HEK293T (cell line): ENCODE results near the gene GALNT15.

Experiments used
- CTCF ChIA-PET: fragments of 350-600 bp; formaldehyde crosslinking; extraction: SDS; loops from one replicate; lab custom pipeline; 2021; ENCODE audit warnings: antibody characterized with exemption, inconsistent platforms; lab: Yijun Ruan, JAX
- POLR2A ChIA-PET: fragments of 350-600 bp; formaldehyde crosslinking; extraction: SDS; loops from one replicate; lab custom pipeline; 2020; ENCODE audit warnings: antibody characterized with exemption, inconsistent platforms; lab: Yijun Ruan, JAX
- DNase-seq: peaks from one replicate; pipeline ENCODE4 v3.0.0; 2012; ENCODE audit warnings: mixed read lengths; ENCODE audit errors: extremely low spot score
- ARNT ChIP-seq: fragments of 450-650 bp; IDR thresholded peaks from 2 replicates; pipeline ENCODE4 v1.6.1; 2017; ENCODE audit warnings: mild to moderate bottlenecking
- BHLHE40 ChIP-seq: fragments of 450-650 bp; IDR thresholded peaks from 2 replicates; pipeline ENCODE4 v1.6.1; 2016; ENCODE audit warnings: mild to moderate bottlenecking, moderate library complexity, borderline replicate concordance
- CTBP1 ChIP-seq: fragments of 450-650 bp; IDR thresholded peaks from 2 replicates; pipeline ENCODE4 v1.6.1; 2016; ENCODE audit warnings: borderline replicate concordance
- ELF4 ChIP-seq: fragments of 450-650 bp; IDR thresholded peaks from 2 replicates; pipeline ENCODE4 v1.6.1; 2017; ENCODE audit warnings: antibody characterized with exemption
- FOXA1 ChIP-seq: fragments of 450-650 bp; IDR thresholded peaks from 2 replicates; pipeline ENCODE4 v1.6.1; 2016; ENCODE audit warnings: mild to moderate bottlenecking
- FOXK2 ChIP-seq: fragments of 450-650 bp; IDR thresholded peaks from 2 replicates; pipeline ENCODE4 v1.6.1; 2016; ENCODE audit warnings: mild to moderate bottlenecking
- FOXM1 ChIP-seq: fragments of 450-650 bp; IDR thresholded peaks from 2 replicates; pipeline ENCODE4 v1.6.1; 2017; ENCODE audit warnings: mild to moderate bottlenecking, borderline replicate concordance
- HDGF ChIP-seq: fragments of 450-650 bp; IDR thresholded peaks from 2 replicates; pipeline ENCODE4 v1.6.1; 2017; ENCODE audit warnings: antibody characterized with exemption, borderline replicate concordance
- L3MBTL2 ChIP-seq: fragments of 450-650 bp; conservative IDR thresholded peaks from 2 replicates; pipeline ENCODE4 v1.6.1; 2016; ENCODE audit warnings: mild to moderate bottlenecking
- LEF1 ChIP-seq: fragments of 450-650 bp; IDR thresholded peaks from 2 replicates; pipeline ENCODE4 v1.6.1; 2017; ENCODE audit warnings: mild to moderate bottlenecking, borderline replicate concordance
- NFRKB ChIP-seq: fragments of 450-650 bp; IDR thresholded peaks from 2 replicates; pipeline ENCODE4 v1.6.1; 2016; ENCODE audit warnings: mild to moderate bottlenecking, moderate library complexity
- SP1 ChIP-seq: fragments of 450-650 bp; IDR thresholded peaks from 2 replicates; pipeline ENCODE4 v1.6.1; 2017
- SUZ12 ChIP-seq: fragments of 450-650 bp; IDR thresholded peaks from 2 replicates; pipeline ENCODE4 v1.6.1; 2016; ENCODE audit warnings: mild to moderate bottlenecking
- TARDBP ChIP-seq: fragments of 450-650 bp; IDR thresholded peaks from 2 replicates; pipeline ENCODE4 v1.6.1; 2016
- ZNF384 ChIP-seq: fragments of 450-650 bp; IDR thresholded peaks from 2 replicates; pipeline ENCODE4 v1.6.1; 2016
- TF ChIP-seq, protein P1 (sequence below): fragments of 450-650 bp; IDR thresholded peaks from 2 replicates; pipeline ENCODE4 v1.6.1; 2016

GALNT15 gene

DNA sequence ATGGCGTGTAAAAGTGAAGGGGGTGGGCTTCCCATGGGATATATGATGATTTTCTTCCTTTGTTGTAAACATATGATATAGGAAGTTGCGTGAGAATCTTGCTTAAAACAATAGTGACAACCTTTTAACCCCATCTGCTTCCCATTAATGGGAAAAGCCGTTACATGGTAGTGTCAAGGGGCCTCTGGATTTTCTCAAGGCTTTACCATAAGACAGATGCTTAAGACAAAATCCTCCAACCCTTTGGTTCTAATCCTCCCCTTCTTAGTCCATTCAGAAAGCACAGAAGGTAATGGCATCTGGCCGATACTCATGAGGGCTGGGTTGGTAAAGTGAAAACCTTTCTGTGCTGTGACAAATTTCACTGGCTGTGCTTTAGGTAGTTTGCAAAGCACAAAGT is 65.3 kb downstream of the GALNT15 start:
- ChIA-PET POLR2A (no interaction called here), CTCF (no interaction called here)
- TF ChIP-seq TARDBP (no peak), FOXA1 (no peak), LEF1 (no peak), ARNT (no peak), L3MBTL2 (no peak), CTBP1 (no peak), BHLHE40 (no peak), HDGF (no peak), SP1 (no peak), ZNF384 (no peak)
- TF ChIP-seq, protein P1, sequence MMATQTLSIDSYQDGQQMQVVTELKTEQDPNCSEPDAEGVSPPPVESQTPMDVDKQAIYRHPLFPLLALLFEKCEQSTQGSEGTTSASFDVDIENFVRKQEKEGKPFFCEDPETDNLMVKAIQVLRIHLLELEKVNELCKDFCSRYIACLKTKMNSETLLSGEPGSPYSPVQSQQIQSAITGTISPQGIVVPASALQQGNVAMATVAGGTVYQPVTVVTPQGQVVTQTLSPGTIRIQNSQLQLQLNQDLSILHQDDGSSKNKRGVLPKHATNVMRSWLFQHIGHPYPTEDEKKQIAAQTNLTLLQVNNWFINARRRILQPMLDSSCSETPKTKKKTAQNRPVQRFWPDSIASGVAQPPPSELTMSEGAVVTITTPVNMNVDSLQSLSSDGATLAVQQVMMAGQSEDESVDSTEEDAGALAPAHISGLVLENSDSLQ: no peak
- DNase-seq: no peak

DNA sequence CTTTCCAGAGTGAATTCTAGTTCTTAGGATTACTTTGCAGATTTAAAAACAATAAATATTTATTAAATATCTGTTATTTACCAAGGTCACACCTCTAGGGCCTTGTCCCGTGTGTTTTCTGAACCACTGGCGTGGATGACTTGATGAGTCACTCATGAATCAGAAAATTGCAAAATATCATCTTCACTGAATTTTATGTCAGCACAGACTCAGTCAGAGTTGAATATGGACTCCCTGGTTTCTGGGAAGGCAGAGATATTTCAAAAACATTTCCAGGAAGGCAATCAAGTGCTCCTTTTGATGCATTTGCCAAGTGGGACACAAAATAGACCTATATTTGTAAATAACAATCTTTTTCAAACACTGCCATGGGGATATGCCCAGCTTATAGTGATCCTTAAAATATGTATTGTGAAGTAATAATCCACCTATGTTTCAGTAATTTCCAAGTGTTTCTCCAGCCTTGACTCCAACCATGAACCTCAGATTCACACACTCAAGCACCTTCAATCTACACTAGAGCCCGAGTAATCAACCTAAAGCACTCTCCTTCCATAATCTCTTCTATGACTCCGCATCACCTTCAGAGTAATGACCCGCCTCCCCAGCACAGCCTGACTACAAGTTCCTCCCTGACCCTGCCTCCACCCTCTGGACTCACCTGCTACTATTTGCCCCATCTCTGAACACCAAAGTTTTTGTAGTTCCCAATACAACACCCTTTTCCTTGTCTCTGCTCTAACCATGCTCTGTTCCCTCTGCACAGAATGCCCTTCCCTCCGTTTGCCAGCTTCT is 65.9 kb downstream of the GALNT15 start:
- ChIA-PET POLR2A (no interaction called here), CTCF (no interaction called here)
- TF ChIP-seq TARDBP (no peak), ZNF384 (no peak), HDGF (no peak), FOXK2 (no peak)
- TF ChIP-seq, protein P1: no peak

DNA sequence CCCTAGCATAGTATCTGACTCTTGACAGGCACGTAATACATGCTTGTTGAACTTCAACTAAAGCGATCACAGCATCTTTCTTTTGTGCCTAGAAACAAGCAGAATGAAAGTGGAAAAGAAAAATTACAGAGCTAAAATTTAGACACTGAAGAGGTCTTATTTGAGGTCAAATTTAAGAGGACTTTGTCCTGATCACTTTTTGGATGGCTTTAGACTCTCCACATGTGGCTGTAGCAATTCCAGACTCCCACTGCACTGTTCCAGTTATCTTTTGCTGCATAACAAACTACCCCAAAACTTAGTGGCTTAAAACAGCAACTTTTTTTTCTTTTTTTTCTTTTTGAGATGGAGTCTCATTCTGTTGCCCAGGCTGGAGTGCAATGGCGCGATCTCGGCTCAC is 66.7 kb downstream of the GALNT15 start:
- POLR2A ChIA-PET: no interaction called here
- DNase-seq: no peak
- CTCF ChIA-PET: no interaction called here
- TF ChIP-seq CTBP1 (no peak), FOXM1 (no peak), LEF1 (no peak), SUZ12 (no peak), BHLHE40 (no peak), NFRKB (no peak), SP1 (no peak), L3MBTL2 (no peak), ELF4 (no peak), ARNT (no peak), ZNF384 (no peak), TARDBP (no peak), FOXK2 (no peak), HDGF (no peak), FOXA1 (no peak)
- TF ChIP-seq, protein P1: no peak

More for the DNA sequence above, 65.9 kb downstream of the GALNT15 start:
- no peak for DNase-seq

DNA sequence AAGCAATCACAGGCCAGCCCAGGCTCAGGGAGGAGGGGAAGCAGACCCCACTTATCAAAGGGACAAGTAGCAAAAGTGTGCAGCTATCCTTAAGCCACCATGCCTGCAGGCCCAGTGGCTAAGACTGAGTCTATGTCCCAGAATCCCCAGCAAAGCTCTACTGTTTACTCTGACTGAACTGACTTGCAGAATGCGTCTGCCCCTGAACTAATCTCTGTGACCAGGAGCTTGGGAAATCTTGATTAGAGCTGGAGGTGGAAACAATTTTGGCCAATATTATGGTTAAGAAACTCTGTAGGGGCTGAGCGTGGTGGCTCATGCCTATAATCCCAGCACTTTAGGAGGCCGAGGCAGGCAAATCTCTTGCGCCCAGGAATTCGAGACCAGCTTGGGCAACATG is 67.7 kb downstream of the GALNT15 start:
- CTCF ChIA-PET: interaction anchor here (0.6 kb wide), 2 partner anchors 11 to 294 kb away, joined by 3 to 6 read pairs; no protein-coding TSS in a partner anchor
- DNase-seq: no peak
- POLR2A ChIA-PET: no interaction called here
- no peak for TF ChIP-seq FOXA1
- TF ChIP-seq HDGF: no peak
- TF ChIP-seq BHLHE40: no peak
- no peak for TF ChIP-seq ELF4
- no peak for TF ChIP-seq NFRKB
- TF ChIP-seq, protein P1: no peak
- TF ChIP-seq TARDBP: no peak
- TF ChIP-seq ZNF384: no peak
- no peak for TF ChIP-seq L3MBTL2
- no peak for TF ChIP-seq SP1
- TF ChIP-seq CTBP1: no peak
- no peak for TF ChIP-seq ARNT
- TF ChIP-seq LEF1: no peak
- TF ChIP-seq FOXM1: no peak

DNA sequence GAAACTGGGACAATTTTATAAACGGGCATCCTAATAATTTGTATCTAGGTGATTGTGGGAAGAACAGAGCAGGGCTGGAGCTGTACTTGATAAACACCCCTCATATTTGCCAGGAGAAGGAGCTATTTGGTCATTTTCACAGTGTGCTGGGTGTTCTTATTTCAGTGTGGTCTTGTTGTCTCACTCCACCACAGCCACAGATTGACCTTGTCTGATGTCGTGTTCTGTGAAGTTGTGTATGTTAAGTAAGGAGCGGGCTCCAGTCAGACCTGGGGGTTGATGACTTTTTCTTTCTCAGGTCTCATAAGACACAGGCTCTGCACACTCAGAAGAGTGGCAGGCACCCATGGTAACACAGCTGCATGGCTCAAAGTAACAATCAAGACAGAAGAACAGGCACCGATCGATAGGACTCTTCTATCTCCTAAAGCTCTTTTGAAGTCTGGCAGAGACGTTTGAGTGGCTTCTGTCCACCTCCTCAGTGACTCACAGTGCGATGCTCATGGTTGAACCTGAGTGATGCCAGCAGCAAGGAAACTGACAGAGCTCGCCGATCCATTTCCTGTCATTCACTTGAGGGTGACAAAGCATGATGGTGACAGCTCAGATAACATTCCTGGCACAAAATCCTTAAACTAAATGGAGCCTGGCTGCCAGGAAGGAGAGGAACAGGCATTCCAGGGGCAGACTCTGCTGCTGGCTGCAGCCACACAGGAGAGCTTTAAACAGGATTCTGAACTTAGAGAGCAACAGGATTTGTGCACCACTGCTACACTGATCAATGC is 69.4 kb downstream of the GALNT15 start:
- TF ChIP-seq ELF4: no peak
- ChIA-PET POLR2A (interaction anchor here (1.7 kb wide), 1 partner anchor 21 kb away, joined by 6 read pairs; the partner anchor contains the start of genes DPH3 and OXNAD1), CTCF (interaction anchor here (0.6 kb wide), 1 partner anchor 59 kb away, joined by 4 read pairs; no protein-coding TSS in a partner anchor)
- DNase-seq: no peak
